Body of pancreas (tissue), 4 donors: ENCODE results near the gene ROCK2. TPM values are rescaled to one million over a fixed set of nuclear protein-coding genes. Genes with fewer than 3 reads are reported as not detected.

Source experiments
- ATAC-seq: fragments of 150-250 bp; one replicate; pipeline ENCODE4 v1.9.1; 2016
- DNase-seq, 4 donors: peaks; one replicate each; pipeline ENCODE4 v3.0.0-alpha.2; 2019
- H3K27ac ChIP-seq, 4 donors: fragments of 200-600 bp; sonication (generic); 1 replicate in 3 of 4; 2 replicates in 1 of 4; pipeline versions ENCODE4 v1.5.1 to v1.6.1; 2016 to 2019; ENCODE audit warnings: mild to moderate bottlenecking in 1 of 4, mixed read lengths in 1 of 4, moderate library complexity in 1 of 4
- H3K27me3 ChIP-seq, 2 donors: fragments of 200-600 bp; sonication (generic); one replicate each; pipeline ENCODE4 v1.6.0; 2016; ENCODE audit warnings: mild to moderate bottlenecking in 1 of 2
- H3K36me3 ChIP-seq, 2 donors: fragments of 200-600 bp; sonication (generic); replicated peaks in 1 of 2; 2 replicates each; pipeline ENCODE4 v1.5.1; 2016; ENCODE audit warnings: low read depth in 2 of 2; ENCODE audit not compliant: insufficient read depth in 1 of 2
- H3K4me1 ChIP-seq: fragments of 200-600 bp; sonication (generic); one replicate; pipeline ENCODE4 v1.6.0; 2016
- H3K4me3 ChIP-seq, 2 donors: fragments of 200-600 bp; sonication (generic); 1 replicate in 1 of 2; 2 replicates in 1 of 2; pipeline ENCODE4 v1.5.1; 2016 to 2019
- H3K9me3 ChIP-seq, 3 donors: fragments of 200-600 bp; sonication (generic); 1 replicate in 2 of 3; 2 replicates in 1 of 3; pipeline ENCODE4 v1.5.1; 2016
- POLR2A ChIP-seq, 3 donors: fragments of 450-650 bp; IDR thresholded peaks; one replicate each; pipeline ENCODE4 v1.6.1; 2016; ENCODE audit warnings: antibody characterized with exemption in 3 of 3, mild to moderate bottlenecking in 2 of 3
- WGBS, 2 donors: methylation state at CpG; one replicate each; pipeline ENCODE4 v1.1.5; 2017; 5-methylcytosine and 5-hydroxymethylcytosine counted together
- intact Hi-C: fragments of 100-400 bp; cut with DNase I; formaldehyde crosslinking; loops from one replicate; pipeline ENCODE4 v1.15.1; 2023
- total RNA-seq, 2 donors: library from RNA; depleted of rRNA; stranded (reverse); fragments of >200 nt; gene quantifications; one replicate each; pipeline ENCODE4 v1.1.0, GENCODE V29; 2016
- TF ChIP-seq, protein P1 (sequence below), 7 experiments: fragments of 450-650 bp in 4 of 7; fragments of 200-600 bp in 3 of 7; sonication (generic) in 3 of 7; IDR thresholded peaks; one replicate each; pipeline ENCODE4 v1.5.1; 2016 to 2019; ENCODE audit warnings: antibody characterized with exemption in 7 of 7

The ROCK2 gene
- total RNA-seq, 2 donors from 2014 or later = 24.4 to 32.3 TPM

GRCh38 chr2:11292464-11293255, 51.8 kb downstream of the ROCK2 start:
- H3K4me1 ChIP-seq = peaks cover 18% of the 10 kb centered on the region
- H3K27ac ChIP-seq = no peak overlapping the region
- no peak overlapping the region for H3K4me3 ChIP-seq
- H3K36me3 ChIP-seq = no peaks in the 10 kb centered on the region
- no peak for TF ChIP-seq POLR2A (IDR thresholded peaks at IDR 0.05)
- TF ChIP-seq, protein P1, sequence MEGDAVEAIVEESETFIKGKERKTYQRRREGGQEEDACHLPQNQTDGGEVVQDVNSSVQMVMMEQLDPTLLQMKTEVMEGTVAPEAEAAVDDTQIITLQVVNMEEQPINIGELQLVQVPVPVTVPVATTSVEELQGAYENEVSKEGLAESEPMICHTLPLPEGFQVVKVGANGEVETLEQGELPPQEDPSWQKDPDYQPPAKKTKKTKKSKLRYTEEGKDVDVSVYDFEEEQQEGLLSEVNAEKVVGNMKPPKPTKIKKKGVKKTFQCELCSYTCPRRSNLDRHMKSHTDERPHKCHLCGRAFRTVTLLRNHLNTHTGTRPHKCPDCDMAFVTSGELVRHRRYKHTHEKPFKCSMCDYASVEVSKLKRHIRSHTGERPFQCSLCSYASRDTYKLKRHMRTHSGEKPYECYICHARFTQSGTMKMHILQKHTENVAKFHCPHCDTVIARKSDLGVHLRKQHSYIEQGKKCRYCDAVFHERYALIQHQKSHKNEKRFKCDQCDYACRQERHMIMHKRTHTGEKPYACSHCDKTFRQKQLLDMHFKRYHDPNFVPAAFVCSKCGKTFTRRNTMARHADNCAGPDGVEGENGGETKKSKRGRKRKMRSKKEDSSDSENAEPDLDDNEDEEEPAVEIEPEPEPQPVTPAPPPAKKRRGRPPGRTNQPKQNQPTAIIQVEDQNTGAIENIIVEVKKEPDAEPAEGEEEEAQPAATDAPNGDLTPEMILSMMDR (IDR thresholded peaks at IDR 0.05) = no peak
- no peaks in the 10 kb centered on the region for H3K27me3 ChIP-seq
- no peaks in the 10 kb centered on the region for H3K9me3 ChIP-seq
- 86 to 90% methylated on average over 3 of the region's 3 CpGs for WGBS, 2 donors
- DNase-seq (no peak), ATAC-seq (no peak)
- intact Hi-C loops = no loop called here

- no peak for ATAC-seq
- H3K4me1 ChIP-seq = peaks cover 21% of the 10 kb centered on the region
- TF ChIP-seq POLR2A (IDR thresholded peaks at IDR 0.05) = no peak
- TF ChIP-seq, protein P1 (IDR thresholded peaks at IDR 0.05) = no peak
- no peak for DNase-seq
- no peaks in the 10 kb centered on the region for H3K27me3 ChIP-seq
- H3K4me3 ChIP-seq = no peak overlapping the region
- 97 to 98% methylated on average over 4 of the region's 4 CpGs for WGBS, 2 donors
- H3K27ac ChIP-seq = no peak overlapping the region
- H3K9me3 ChIP-seq = no peaks in the 10 kb centered on the region
- intact Hi-C loops = no loop called here
- no peaks in the 10 kb centered on the region for H3K36me3 ChIP-seq
Measured at GRCh38 chr2:11290713-11291112, 53.7 kb downstream of the ROCK2 start.

- 80 to 86% methylated on average over 3 of the region's 3 CpGs for WGBS, 2 donors
- H3K36me3 ChIP-seq = no peaks in the 10 kb centered on the region
- DNase-seq = no peak
- intact Hi-C loops = no loop called here
- no peak for ATAC-seq
- no peak overlapping the region for H3K4me3 ChIP-seq
- TF ChIP-seq, protein P1 (IDR thresholded peaks at IDR 0.05) = no peak
- TF ChIP-seq POLR2A (IDR thresholded peaks at IDR 0.05) = no peak
- no peaks in the 10 kb centered on the region for H3K9me3 ChIP-seq
- H3K27me3 ChIP-seq = no peaks in the 10 kb centered on the region
- peaks cover 21% of the 10 kb centered on the region for H3K4me1 ChIP-seq
- no peak overlapping the region for H3K27ac ChIP-seq
Measured at GRCh38 chr2:11290211-11290610, 54.2 kb downstream of the ROCK2 start.

- H3K4me3 ChIP-seq = no peak overlapping the region
- no peaks in the 10 kb centered on the region for H3K9me3 ChIP-seq
- ATAC-seq = no peak
- no peaks in the 10 kb centered on the region for H3K27me3 ChIP-seq
- no peak for TF ChIP-seq POLR2A (IDR thresholded peaks at IDR 0.05)
- TF ChIP-seq, protein P1 (IDR thresholded peaks at IDR 0.05) = no peak
- intact Hi-C loops = no loop called here
- peaks cover 0 to 2% of the 10 kb centered on the region in 2 donors for H3K36me3 ChIP-seq
- no peak overlapping the region for H3K27ac ChIP-seq
- 90 to 91% methylated on average over 3 of the region's 3 CpGs for WGBS, 2 donors
- no peak for DNase-seq
- peaks cover 21% of the 10 kb centered on the region for H3K4me1 ChIP-seq
Measured at GRCh38 chr2:11288431-11288830, 56.0 kb downstream of the ROCK2 start.

DNA sequence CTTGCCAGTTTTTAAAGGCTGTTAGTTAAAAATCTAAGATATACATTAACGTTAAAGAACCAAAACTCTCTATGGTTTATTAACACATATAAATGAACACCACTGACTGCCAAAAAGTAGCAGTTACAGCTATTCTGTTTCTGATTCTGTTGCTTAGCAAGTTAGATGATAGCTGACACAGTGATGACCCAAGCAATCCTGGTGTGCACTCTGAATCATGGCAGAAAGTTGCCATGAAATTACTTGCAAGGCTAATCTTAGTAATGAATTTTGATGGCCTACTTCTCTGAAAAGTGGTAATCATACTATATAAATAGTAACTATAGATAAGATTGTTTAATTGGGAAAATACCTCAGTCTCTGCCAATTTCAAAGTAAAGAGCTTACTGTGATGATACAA, 57.7 kb downstream of the ROCK2 start:
- Histone ChIP-seq H3K27ac (no peak overlapping the region), H3K4me3 (no peak overlapping the region), H3K27me3 (no peaks in the 10 kb centered on the region), H3K9me3 (no peaks in the 10 kb centered on the region), H3K36me3 (peaks cover 0 to 2% of the 10 kb centered on the region in 2 donors), H3K4me1 (peaks cover 15% of the 10 kb centered on the region)
- intact Hi-C loops = no loop called here
- ATAC-seq (no peak), DNase-seq (no peak)
- WGBS, 2 donors = 53 to 63% methylated on average over 1 of the region's 1 CpG
- TF ChIP-seq, protein P1 (IDR thresholded peaks at IDR 0.05) = no peak
- TF ChIP-seq POLR2A (IDR thresholded peaks at IDR 0.05) = no peak
